GM19324 (cell line): ENCODE data around the gene NOP10.
"Not testable (repeated sequence)": the region's sequence is repeated elsewhere in the genome, so short reads cannot be mapped to it uniquely, and the experiment has no call there.

ENCODE experiments used
- ATAC-seq: cut with Tn5 transposase; IDR thresholded peaks from one replicate; pipeline ENCODE4 v1.9.1; 2021; ENCODE audit warnings: mild to moderate bottlenecking, moderate library complexity; ENCODE audit not compliant: unreplicated experiment, low FRiP score

The NOP10 gene

DNA sequence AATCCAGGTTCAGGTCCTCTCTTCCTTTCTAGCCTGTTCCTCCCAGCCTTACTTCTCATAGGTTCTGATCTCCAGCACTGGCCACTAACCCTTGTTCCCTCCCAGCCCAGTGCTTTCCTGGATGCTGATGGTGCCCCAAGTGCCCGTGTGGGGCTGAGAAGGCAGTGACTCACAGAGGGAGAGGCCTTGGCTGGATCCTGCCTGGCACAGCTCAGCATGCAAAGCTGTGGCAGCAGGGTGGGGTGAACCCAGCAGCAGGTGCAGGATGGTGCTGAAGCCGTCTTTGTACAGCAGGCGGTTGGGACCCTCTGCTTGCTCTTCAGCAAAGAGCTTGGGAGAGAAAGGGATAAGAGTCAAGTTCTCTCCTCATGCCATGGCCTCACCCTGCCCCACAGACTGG is 16.5 kb upstream of the NOP10 start:
- no peak for ATAC-seq

DNA sequence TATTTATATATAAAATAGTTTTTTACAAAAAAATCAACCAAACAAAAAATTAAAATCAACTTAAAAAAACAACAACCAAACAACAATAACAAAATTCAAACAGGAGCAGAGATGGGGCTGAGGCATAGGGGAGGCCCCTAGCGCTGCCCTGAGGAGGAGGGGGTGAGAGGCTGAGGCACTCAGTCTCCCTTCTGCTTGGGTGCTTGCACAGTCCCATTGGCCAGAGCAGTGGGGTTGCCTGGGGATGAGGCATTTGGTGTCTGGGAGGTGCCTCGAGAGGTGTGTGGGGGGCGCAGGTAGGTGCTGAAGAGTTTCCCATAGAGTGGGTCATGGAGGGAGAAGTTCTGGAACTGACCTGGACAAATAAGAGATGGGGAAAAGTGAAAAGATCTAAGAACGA is 16.0 kb upstream of the NOP10 start:
- ATAC-seq = no peak

DNA sequence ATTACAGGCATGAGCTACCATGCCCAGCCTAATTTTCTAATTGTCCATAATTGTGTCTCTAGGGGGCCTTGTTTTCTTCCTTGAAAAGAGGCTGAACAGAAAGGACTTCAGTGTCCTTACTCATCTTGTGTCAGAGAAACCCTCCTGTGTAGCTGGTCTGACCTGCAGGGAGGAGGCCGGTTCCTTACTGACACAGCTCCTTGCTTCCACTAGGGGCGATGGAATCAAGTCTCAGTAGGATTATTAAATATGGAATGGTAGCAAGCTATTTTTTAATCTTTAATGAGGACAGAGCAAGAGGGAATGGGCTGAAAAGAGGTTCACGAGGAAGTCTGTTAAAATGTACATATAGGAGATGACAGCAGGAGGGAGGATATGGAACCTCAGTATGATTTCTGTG is 15.4 kb upstream of the NOP10 start:
- no peak for ATAC-seq

DNA sequence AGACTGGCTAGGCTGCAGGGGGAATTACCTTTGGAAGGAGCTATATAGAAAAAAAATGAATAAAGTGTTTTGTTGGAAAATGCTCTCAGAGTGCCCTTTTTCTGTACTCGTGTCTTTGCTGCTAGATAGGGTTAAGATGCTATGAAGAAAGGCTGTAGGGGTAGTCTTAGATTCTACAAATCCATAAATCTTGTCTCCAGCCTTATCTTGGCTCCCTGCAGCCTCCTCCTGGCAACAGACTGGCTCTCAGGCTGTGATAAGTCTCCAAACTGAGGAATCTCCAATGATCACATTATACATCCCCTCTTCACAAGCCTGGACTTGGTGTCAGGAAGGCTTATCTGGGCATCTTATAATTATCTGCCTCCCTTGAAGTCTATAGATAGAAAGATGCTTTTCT is 14.7 kb upstream of the NOP10 start:
- ATAC-seq = no peak

DNA sequence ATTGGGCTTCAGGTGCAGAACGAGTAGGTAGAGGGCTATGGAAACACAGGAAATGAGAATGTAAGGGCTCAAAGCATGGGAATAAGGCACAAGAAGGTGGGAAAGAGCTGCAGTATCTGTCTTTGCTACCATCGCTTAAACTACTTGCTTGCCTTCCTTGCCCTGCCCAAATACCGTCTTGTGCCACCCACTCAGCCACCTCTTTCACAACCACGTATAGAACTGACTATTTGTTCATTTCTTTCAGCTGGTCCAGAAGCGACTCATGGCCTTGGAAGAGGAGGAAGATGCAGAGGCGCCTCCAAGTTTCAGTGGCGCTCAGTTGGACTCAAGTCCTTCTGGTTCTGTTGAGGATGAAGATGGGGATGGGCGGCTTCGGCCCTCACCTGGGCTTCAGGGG is 12.3 kb upstream of the NOP10 start:
- ATAC-seq = no peak

DNA sequence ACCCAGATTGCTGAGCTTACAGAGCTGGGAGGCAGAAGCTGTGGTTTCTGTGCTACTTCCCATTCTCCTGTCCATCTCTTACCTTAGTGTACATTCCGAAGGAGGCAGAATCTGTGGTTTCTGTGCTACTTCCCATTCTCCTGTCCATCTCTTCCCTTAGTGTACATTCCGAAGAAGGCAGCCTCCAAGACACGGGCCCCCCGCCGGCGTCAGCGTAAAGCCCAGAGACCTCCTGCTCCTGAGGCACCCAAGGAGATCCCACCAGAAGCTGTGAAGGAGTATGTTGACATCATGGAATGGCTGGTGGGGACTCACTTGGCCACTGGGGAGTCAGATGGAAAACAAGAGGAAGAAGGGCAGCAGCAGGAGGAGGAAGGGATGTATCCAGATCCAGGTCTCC is 11.3 kb upstream of the NOP10 start:
- ATAC-seq = no peak

DNA sequence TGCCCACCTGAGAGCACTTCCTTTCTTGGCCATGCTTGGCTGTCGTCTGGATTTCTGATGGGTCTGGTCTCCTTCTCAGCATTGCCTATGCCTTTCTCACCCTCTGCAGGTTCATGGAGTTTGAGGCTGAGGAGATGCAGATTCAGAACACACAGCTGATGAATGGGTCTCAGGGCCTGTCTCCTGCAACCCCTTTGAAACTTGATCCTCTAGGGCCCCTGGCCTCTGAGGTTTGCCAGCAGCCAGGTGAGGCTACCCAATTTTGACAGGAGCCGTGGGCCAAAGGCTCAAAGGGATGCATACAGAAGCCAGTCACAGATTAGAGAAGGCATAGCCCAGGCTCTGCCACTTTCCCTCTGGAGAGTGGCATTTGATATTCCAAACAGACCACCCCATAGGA is 10.7 kb upstream of the NOP10 start:
- no peak for ATAC-seq

DNA sequence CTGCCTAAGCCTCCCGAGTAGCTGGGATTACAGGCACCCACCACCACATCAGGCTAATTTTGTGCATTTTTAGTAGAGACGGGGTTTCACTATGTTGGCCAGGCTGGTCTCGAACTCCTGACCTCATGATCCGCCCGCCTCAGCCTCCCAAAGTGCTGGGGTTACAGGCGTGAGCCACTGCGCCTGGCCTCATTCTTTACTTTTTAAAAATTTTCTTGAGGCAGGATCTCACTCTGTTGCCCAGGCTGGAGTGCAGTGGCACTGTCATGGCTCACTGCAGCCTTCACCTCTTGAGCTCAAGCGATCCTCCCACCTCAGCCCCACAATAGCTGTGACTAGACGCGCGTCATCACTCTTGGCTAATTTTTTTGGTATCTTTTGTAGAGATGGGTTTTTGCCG is 10.1 kb upstream of the NOP10 start:
- not testable (repeated sequence) for ATAC-seq

DNA sequence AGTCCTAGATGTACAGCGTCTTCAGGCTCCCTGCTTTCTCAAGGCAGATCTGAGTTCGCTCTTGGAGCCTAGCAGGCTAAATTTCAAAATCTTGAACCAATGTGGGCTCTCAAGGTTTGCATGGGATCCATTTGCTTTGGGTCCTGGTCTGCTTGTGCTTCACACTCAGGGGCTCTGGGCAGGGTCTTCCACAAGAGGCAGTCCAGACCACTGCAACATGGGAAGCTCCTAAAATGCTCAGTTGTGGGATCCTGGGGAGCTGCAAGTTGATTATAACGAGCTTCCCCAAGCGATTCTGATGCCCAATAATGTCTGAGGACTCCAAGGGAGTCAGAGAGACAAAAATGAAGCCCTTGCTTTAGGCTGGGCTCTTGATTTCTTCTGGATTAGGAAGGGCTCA is 6.8 kb upstream of the NOP10 start:
- no peak for ATAC-seq

DNA sequence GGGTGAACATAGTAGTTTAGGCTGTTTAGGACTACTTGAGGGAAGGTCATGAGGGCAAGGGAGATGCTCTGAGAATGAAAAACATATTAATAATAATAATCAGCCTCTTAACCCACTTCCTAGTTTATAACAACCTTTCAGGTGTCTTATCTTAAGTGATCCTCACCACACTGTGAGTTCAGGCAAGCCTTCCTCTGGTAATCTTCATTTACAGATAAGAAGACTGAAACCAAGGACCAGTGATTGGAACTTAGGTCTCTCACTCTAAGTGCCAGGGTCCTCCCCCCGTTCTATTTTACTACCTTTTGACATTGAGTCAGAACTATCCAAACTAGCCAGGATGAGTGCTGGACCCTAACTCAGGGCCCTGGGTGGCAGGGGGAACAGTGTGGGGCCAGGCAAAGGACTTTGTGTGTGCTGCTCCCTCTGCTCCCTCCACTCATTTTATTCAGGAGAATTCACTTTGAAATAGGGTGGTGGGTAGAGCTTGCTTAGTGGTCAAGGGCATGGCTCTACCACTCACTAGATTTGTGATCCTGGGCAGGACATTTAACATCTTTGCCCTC is 5.9 kb upstream of the NOP10 start:
- ATAC-seq = no peak

DNA sequence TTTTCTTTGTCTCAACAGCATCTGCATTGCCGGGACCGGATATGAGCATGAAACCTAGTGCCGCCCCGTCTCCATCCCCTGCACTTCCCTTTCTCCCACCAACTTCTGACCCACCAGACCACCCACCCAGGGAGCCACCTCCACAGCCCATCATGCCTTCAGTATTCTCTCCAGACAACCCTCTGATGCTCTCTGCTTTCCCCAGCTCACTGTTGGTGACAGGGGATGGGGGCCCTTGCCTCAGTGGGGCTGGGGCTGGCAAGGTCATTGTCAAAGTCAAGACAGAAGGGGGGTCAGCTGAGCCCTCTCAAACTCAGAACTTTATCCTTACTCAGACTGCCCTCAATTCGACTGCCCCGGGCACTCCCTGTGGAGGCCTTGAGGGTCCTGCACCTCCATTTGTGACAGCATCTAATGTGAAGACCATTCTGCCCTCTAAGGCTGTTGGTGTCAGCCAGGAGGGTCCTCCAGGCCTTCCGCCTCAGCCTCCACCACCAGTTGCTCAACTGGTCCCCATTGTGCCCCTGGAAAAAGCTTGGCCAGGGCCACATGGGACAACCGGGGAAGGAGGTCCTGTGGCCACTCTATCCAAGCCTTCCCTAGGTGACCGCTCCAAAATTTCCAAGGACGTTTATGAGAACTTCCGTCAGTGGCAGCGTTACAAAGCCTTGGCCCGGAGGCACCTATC is 5.2 kb upstream of the NOP10 start:
- no peak for ATAC-seq

DNA sequence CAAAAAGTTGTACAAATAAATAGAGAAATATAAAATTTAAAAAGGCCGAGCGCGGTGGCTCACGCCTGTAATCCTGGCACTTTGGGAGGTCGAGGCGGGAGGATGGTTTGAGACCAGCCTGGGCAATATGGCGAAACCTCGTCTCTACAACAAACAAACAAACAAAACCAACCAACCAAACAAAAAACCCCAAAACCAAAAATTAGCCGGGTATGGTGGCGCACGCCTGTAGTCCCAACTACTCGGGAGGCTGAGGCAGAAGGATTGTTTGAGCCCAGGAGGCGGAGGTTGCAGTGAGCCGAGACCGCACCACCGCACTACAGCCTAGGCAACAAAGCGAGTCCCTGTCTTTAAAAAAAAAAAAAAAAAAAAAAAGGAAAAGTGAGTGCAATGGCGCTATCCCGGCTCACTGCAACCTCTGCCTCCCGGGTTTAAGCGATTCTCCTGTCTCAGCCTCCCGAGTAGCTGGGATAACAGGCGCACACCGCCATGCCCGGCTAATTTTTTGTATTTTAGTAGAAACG is 661 bp downstream of the NOP10 start:
- not testable (repeated sequence) for ATAC-seq

DNA sequence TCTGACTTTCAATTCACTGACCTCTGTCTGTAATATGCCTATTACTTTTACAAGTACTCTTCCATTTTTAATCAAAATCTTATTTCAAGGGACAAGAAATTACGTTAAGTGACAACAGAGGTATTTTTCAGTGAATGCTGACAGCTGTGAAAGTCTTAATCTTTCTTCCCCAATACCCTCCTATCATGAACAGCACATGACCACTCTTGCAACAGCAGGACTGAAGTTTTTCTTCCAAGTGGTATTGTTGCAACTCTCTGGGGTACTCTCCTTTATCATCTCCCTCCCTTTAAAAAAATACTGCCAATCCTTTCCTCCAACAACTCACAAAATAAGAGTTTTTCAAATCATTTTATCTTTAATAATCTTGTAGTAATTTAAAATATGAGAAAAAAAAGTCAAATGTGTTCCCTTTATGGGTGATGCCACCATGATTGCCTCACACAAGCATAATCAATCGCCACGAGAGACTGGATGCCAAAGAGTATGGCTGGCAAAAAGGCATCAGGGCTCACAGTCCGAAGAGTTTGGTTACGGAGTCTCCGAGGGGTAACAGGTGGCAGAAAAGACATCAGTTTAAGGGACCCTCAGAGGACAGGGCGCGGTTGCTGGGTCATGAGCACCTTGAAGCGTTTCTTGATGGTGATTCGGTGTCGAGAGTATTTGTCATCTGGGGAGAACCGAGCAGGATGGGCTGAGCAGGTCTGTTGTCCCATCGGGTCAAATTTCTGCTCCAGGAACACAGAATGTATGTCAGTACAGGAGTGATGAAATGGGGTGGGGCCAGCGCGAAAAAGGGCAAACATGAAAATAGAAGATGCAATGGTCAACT is 1.3 kb downstream of the NOP10 start:
- ATAC-seq = no peak

DNA sequence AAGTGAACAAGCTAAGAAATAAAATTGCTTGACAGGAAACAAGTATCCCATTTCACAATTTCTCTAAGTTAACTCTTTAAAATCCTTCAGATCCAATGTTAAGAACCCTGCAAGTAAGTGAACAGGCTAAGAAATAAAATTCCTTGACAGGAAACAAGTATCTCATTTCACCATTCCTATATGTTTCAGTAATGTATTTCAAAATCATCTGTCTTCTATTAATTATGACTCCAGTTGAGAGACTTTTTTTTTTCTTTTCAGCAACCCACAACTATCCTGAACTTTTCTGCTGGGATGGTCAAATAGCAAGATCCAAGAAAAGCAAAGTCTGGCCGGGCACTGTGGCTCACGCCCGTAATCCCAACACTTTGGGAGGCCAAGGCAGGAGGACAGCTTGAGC is 3.0 kb downstream of the NOP10 start:
- ATAC-seq = no peak

DNA sequence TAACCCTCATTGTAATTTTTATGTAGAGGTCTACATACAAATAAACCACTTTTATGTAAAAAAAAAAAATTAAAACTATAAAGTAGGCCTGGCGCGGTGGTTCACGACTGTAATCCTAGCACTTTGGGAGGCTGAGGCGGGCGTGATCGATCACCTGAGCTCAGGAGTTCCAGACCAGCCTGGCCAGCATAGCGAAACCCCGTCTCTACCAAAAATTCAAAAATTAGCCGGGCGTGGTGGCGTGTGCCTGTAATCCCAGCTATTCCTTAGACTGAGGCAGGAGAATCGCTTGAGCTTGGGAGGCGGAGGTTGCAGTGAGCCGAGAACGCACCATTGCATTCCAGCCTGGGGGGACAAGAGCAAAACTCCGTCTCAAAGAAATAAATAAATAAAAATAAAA is 4.6 kb downstream of the NOP10 start:
- ATAC-seq = no peak

DNA sequence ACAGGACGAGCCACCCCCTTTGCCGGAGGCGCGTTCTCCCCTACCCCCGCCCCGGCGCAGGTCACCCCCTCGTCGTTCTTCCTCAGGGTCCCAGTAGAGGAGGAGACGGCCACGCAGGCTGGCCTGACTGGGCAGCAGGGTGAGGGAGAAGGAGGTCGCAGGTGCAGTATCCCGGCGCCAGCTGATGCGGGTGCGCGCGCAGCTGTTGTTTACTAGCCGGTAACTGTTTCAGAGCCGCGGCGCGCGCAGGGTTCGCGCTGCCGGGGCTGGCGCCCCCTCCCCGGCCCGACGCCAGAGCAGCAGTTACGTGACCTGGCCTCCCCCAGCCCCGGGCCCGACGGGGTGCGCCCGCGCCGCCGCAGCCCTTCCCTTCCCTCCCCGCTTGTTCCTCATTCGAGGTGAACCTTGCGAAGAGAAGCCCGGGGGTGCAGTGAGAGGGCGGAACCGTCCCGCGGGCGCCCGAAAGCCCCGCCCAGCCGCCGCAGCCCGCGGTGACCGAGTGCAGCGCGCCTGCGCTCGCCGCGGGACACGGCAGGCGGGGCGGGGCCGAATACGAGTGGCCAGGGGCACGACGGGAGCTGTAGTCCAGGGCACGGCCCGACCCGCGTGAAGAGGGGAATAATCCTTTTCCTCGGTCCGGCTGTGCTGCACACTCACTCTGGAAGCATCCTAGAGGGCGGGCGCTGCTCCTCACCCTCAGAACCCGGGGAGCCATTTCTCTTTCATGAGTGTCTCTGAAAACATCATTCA is 5.2 kb downstream of the NOP10 start, which contains the start of gene SLC12A6:
Gene SLC12A6, minus strand, starts transcription at position 225 of the 750 bp plus-strand sequence. CDS start 1,101 bp downstream, outside the sequence.
- peak; percentile 79 for ATAC-seq

DNA sequence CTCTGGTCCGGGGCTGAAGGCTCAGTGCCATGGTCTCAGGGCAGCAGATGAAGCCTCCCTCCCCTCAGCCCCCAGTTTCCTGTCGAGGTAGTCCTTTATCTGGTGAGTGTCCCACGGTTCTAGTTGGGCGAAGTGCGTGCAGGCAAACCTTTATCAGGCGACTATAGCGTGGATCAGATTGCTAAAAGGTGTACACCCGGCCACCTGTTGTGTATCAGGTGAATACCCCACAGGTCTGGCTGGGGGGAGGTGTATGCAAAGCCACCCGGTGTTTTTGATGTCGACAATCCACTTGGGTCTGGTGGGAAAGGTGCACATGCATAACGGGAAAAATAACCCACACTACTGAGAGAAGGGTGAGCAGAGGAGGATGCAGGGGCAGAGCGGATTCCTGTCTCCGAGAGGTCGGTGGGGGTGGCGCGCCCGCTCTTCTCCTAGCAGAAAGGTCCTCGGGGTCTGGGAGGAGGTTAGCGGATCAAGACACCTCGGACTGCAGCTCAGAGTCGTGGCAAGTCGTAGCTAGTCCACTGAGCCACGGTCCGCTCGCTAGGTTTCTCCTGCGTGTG is 5.9 kb downstream of the NOP10 start:
- ATAC-seq = peak; percentile 10

DNA sequence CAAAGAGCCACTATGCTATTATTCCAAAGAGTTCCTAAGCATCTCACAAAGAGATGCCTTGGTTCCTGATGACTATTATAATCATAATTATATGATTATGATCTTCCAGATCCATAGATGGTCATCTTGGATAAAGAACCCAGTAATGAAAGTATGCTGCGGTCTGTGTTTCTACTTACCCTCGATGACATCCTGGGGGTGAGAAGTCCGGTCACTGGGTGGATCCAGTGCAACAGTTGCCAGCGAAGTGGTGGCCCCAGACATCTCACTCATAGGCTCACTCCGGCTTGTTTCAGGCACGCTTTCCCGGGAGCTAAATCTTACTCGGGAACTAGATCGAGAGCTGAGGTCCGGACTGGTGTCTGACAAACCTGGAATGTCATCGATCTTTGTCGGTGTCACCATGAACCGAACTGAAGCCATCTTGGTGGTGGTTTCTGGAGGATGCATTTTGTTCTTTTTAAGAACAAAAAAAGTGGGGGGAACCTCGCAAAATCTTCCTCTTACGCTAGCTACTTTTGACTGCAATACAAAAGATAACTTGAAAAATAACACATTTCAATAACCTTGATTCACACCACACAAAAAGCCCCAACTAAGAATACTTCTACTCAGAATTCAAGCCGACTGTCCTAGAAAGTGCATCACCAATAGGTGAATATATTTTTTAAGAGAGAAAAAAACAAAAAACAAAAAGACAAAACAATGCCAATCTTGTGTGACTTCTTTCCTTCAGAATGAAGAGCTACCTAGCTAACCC is 6.5 kb downstream of the NOP10 start:
- no peak for ATAC-seq

DNA sequence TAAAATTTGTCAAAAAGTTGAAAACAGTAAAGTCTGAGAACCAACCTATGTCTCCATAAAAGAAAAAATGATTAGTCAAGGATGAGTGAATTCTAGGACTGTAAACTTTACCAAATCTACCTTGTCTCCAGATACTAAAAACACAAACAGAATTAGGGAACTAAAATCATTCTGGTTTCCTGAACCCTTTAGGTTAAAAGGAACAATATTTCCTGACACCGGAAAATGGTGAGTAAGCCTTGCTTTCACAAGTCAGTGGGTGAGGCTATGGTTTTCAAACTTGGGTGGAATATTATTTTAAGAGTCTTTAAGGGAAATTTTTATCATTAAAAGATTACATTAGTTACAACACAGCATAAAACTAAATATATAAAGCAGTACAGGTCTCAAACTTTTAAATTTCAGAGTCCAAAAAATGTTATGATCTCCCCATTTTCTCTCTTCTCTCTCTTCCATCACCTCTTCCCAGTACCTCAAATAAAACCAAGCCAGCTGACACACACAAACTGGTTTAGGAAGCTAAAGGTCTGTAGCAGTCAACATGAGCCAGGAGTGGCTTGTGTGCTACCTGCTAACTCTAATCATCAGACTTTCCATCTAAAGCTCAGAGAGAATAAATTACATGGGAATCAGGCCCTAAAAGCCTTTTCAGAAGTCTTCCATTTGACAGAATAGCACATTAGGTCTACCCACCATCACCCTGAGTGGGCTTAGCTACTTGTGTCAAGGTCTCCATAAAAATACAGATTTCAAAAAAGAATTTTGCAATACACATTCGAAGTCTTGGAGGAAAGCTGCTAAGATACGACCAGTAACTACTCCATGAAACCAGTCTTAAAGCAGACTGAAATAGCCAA is 7.5 kb downstream of the NOP10 start:
- no peak for ATAC-seq
